Hepatocyte (in vitro differentiated cells): Measurements from ENCODE around the gene BAMBI. TPM values are rescaled to one million over a fixed set of nuclear protein-coding genes. Genes with fewer than 3 reads are reported as not detected.
A peak's percentile ranks its signal among the peaks of the same experiment; 100 is the strongest.

Experiments used
- DNase-seq: peaks from one replicate; pipeline ENCODE4 v3.0.0-alpha.2; 2016; ENCODE audit warnings: low spot score
- H2AFZ ChIP-seq: fragments of 200-600 bp; sonication (generic); 2 replicates; pipeline ENCODE4 v1.6.0; 2016; ENCODE audit warnings: antibody characterized with exemption, mild to moderate bottlenecking
- H3K27ac ChIP-seq: fragments of 200-600 bp; sonication (generic); 2 replicates; pipeline ENCODE4 v1.5.1; 2016; ENCODE audit warnings: mild to moderate bottlenecking
- H3K27me3 ChIP-seq: fragments of 200-600 bp; sonication (generic); 2 replicates; pipeline ENCODE4 v1.6.1; 2016
- H3K36me3 ChIP-seq: fragments of 200-600 bp; sonication (generic); replicated peaks from 2 replicates; pipeline ENCODE4 v1.5.1; 2016; ENCODE audit warnings: low read depth; ENCODE audit not compliant: insufficient read depth
- H3K4me1 ChIP-seq: fragments of 200-600 bp; sonication (generic); 2 replicates; pipeline ENCODE4 v1.5.1; 2016; ENCODE audit warnings: mild to moderate bottlenecking, moderate library complexity; ENCODE audit not compliant: insufficient read depth
- H3K4me2 ChIP-seq: fragments of 200-600 bp; sonication (generic); 2 replicates; pipeline ENCODE4 v1.6.0; 2016
- H3K4me3 ChIP-seq: fragments of 200-600 bp; sonication (generic); 2 replicates; pipeline ENCODE4 v1.5.1; 2016; ENCODE audit warnings: mild to moderate bottlenecking
- H3K79me2 ChIP-seq: fragments of 200-600 bp; sonication (generic); 2 replicates; pipeline ENCODE4 v1.6.0; 2017; ENCODE audit warnings: mild to moderate bottlenecking
- H3K9me2 ChIP-seq: fragments of 200-600 bp; sonication (generic); replicated peaks from 2 replicates; pipeline ENCODE4 v1.6.0; 2017; ENCODE audit warnings: mild to moderate bottlenecking; ENCODE audit not compliant: insufficient read depth
- H3K9me3 ChIP-seq: fragments of 200-600 bp; sonication (generic); 2 replicates; pipeline ENCODE4 v1.5.1; 2016; ENCODE audit warnings: low read depth, mild to moderate bottlenecking
- H4K20me1 ChIP-seq: fragments of 200-600 bp; sonication (generic); 2 replicates; pipeline ENCODE4 v1.6.0; 2016; ENCODE audit warnings: mild to moderate bottlenecking; ENCODE audit not compliant: insufficient read depth, poor library complexity, severe bottlenecking
- CTCF ChIP-seq: fragments of 200-600 bp; sonication (generic); IDR thresholded peaks from 2 replicates; pipeline ENCODE4 v1.5.1; 2016; ENCODE audit warnings: antibody characterized with exemption, mild to moderate bottlenecking; ENCODE audit not compliant: poor library complexity
- EZH2 ChIP-seq: fragments of 200-600 bp; sonication (generic); IDR thresholded peaks from 2 replicates; pipeline ENCODE4 v1.6.1; 2016; ENCODE audit warnings: antibody characterized with exemption, mild to moderate bottlenecking, borderline replicate concordance
- EZH2phosphoT487 ChIP-seq: fragments of 200-600 bp; sonication (generic); IDR thresholded peaks from one replicate; pipeline ENCODE4 v1.6.1; 2018; ENCODE audit warnings: antibody characterized with exemption, mild to moderate bottlenecking, low read depth, moderate library complexity; ENCODE audit not compliant: unreplicated experiment, severe bottlenecking
- WGBS: methylation state at CpG from one replicate; pipeline ENCODE4 v1.1.6; 2016; ENCODE audit warnings: low lambda C conversion rate; ENCODE audit errors: missing lambda C conversion rate; 5-methylcytosine and 5-hydroxymethylcytosine counted together
- polyA plus RNA-seq: library from polyadenylated mRNA; unstranded; fragments of >200 nt; fragmentation: Nextera tagmentation; extraction: Ambion mirVana; gene quantifications from 2 replicates; pipeline ENCODE4 v1.2.1, GENCODE V29; 2016
- total RNA-seq: library from RNA; depleted of rRNA; stranded (reverse); fragments of >200 nt; gene quantifications from 2 replicates; pipeline ENCODE4 v1.2.3, GENCODE V29; 2014

Gene BAMBI
- total and polyA plus RNA-seq, 2 experiments from 2014 or later: 116 to 148 TPM

- no peaks in the 10 kb centered on the region for H3K9me3 ChIP-seq
- no peaks in the 10 kb centered on the region for H3K4me1 ChIP-seq
- H3K9me2 ChIP-seq: no peaks in the 10 kb centered on the region
- H3K36me3 ChIP-seq: no peaks in the 10 kb centered on the region
- no peaks in the 10 kb centered on the region for H3K79me2 ChIP-seq
- no peak for DNase-seq
- no peak overlapping the region for H3K4me3 ChIP-seq
- H2AFZ ChIP-seq: no peak overlapping the region
- WGBS: 62% methylated on average over 3 of the region's 3 CpGs
- H3K27me3 ChIP-seq: no peaks in the 10 kb centered on the region
- no peak overlapping the region for H3K27ac ChIP-seq
- H4K20me1 ChIP-seq: no peaks in the 10 kb centered on the region
- no peak overlapping the region for H3K4me2 ChIP-seq
- TF ChIP-seq EZH2: no peak
- TF ChIP-seq CTCF: no peak
- TF ChIP-seq EZH2phosphoT487: no peak
Observed at GRCh38 chr10:28661035-28661434, 16.3 kb upstream of the BAMBI start.

GRCh38 chr10:28663576-28664368, 13.5 kb upstream of the BAMBI start:
- WGBS: 7% methylated on average over 9 of the region's 9 CpGs

GRCh38 chr10:28664369-28664740, 13.0 kb upstream of the BAMBI start:
- Histone ChIP-seq H3K9me3 (no peaks in the 10 kb centered on the region), H3K4me1 (no peaks in the 10 kb centered on the region), H3K4me3 (no peak overlapping the region), H4K20me1 (no peaks in the 10 kb centered on the region), H3K79me2 (no peaks in the 10 kb centered on the region), H3K27me3 (peaks cover 2% of the 10 kb centered on the region), H3K9me2 (no peaks in the 10 kb centered on the region), H3K4me2 (peak overlapping the region; percentile 1), H3K36me3 (no peaks in the 10 kb centered on the region), H3K27ac (no peak overlapping the region), H2AFZ (no peak overlapping the region)
- 49% methylated on average over 6 of the region's 6 CpGs for WGBS
- DNase-seq: no peak
- TF ChIP-seq EZH2 (no peak), EZH2phosphoT487 (no peak), CTCF (no peak)

More at GRCh38 chr10:28663576-28664368, 13.5 kb upstream of the BAMBI start:
- peak; percentile 93 for DNase-seq
- H3K4me2 ChIP-seq: peak overlapping the region; percentile 1
- H3K4me3 ChIP-seq: no peak overlapping the region
- H3K27ac ChIP-seq: no peak overlapping the region
- no peaks in the 10 kb centered on the region for H3K4me1 ChIP-seq
- H3K9me3 ChIP-seq: no peaks in the 10 kb centered on the region
- TF ChIP-seq EZH2phosphoT487 (no peak), CTCF (peak; percentile 98)
- H3K36me3 ChIP-seq: no peaks in the 10 kb centered on the region
- H4K20me1 ChIP-seq: no peaks in the 10 kb centered on the region
- no peak overlapping the region for H2AFZ ChIP-seq
- H3K9me2 ChIP-seq: no peaks in the 10 kb centered on the region
- no peaks in the 10 kb centered on the region for H3K27me3 ChIP-seq
- no peaks in the 10 kb centered on the region for H3K79me2 ChIP-seq
